ENCODE data around the gene GADD45B.
"Not testable (repeated sequence)": the region's sequence is repeated elsewhere in the genome, so short reads cannot be mapped to it uniquely, and the experiment has no call there.

GADD45B gene

GRCh38 chr19:2444251-2445002 lies 31.5 kb upstream of the GADD45B start:
- no peak for DNase-seq

- DNase-seq: no peak
Measured at GRCh38 chr19:2446381-2446780, 29.5 kb upstream of the GADD45B start.

GRCh38 chr19:2449019-2449418 lies 26.9 kb upstream of the GADD45B start:
- DNase-seq: no peak

GRCh38 chr19:2451138-2451537 lies 24.8 kb upstream of the GADD45B start:
- DNase-seq: no peak

- DNase-seq: no peak
Measured at GRCh38 chr19:2451741-2452140, 24.2 kb upstream of the GADD45B start.

- DNase-seq: no peak
Measured at GRCh38 chr19:2453431-2454025, 22.4 kb upstream of the GADD45B start.

GRCh38 chr19:2454199-2454961 lies 21.5 kb upstream of the GADD45B start:
- no peak for DNase-seq

- DNase-seq: no peak
Measured at GRCh38 chr19:2454962-2455850, 20.7 kb upstream of the GADD45B start.

GRCh38 chr19:2455851-2456570 lies 19.9 kb upstream of the GADD45B start:
- DNase-seq: no peak

GRCh38 chr19:2457394-2458037 lies 18.4 kb upstream of the GADD45B start:
- no peak for DNase-seq

- DNase-seq: no peak
Measured at GRCh38 chr19:2458054-2458453, 17.9 kb upstream of the GADD45B start.

- DNase-seq: not testable (repeated sequence)
Measured at GRCh38 chr19:2458776-2459175, 17.2 kb upstream of the GADD45B start.

GRCh38 chr19:2460245-2460644 lies 15.7 kb upstream of the GADD45B start:
- DNase-seq: no peak

- DNase-seq: peak; percentile 41
Measured at GRCh38 chr19:2461751-2462634, 13.9 kb upstream of the GADD45B start.

GRCh38 chr19:2462635-2463421 lies 13.1 kb upstream of the GADD45B start:
- peak; percentile 82 for DNase-seq

- not testable (repeated sequence) for DNase-seq
Measured at GRCh38 chr19:2463694-2464093, 12.2 kb upstream of the GADD45B start.

GRCh38 chr19:2464389-2464788 lies 11.5 kb upstream of the GADD45B start:
- no peak for DNase-seq

- DNase-seq: no peak
Measured at GRCh38 chr19:2468596-2468995, 7.3 kb upstream of the GADD45B start.

- DNase-seq: no peak
Measured at GRCh38 chr19:2469102-2469914, 6.6 kb upstream of the GADD45B start.

Data from DMS 273 treated with DMSO at 0.1 percent for 48 hours (cell line).